ENCODE measurements around the gene EFNA5.

GRCh38 chr5:107513337-107514085 lies 157.2 kb downstream of the EFNA5 start:
- TF ChIP-seq CTCF (IDR thresholded peaks at IDR 0.05) = no peak
- no peak for TF ChIP-seq POLR2A (IDR thresholded peaks at IDR 0.05)

Data from lower leg skin (tissue), 3 donors.